ENCODE results near the gene SLC1A2.

The SLC1A2 gene

GRCh38 chr11:35324981-35325380 lies 94.4 kb downstream of the SLC1A2 start:
- DNase-seq (ENCODE audit: low spot score), result no peak

DNA sequence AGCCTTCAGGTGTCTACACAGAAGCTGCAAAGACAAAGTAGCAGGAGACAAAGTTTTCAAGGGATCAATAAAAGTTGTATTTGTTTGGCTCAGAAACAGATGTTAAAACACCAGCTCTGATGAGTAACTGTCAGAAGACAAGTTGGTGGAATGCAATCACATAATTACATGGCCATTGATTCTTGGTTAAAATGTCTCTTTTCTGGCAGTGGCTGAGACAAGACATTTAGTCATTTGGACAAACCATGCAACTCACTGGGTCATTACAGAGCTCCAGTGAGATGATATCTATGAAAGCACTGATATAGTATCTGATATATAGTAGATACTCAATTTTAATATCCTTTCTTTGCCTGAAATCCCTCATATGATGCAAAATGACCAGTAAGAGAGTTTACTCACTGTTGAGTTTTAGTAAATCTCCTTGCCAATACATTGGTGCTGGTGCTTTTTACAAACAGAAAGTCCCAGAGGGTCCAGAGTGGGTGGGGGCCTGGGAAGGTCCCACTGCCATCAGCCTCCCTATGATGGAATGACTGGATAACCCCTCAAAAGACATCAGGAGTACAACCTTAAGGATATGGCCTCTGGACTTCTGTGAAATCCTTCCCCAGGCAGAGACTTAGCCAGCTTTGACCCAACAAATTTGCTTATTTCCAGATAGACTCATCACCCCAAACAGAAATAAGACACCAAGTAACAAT lies 95.0 kb downstream of the SLC1A2 start:
- DNase-seq (ENCODE audit: low spot score), result no peak

GRCh38 chr11:35323076-35323868 lies 96.1 kb downstream of the SLC1A2 start:
- no peak for DNase-seq (ENCODE audit: low spot score)

- DNase-seq (ENCODE audit: low spot score), result no peak
Observed at GRCh38 chr11:35322318-35322979, 96.9 kb downstream of the SLC1A2 start.

GRCh38 chr11:35321532-35322317 lies 97.6 kb downstream of the SLC1A2 start:
- no peak for DNase-seq (ENCODE audit: low spot score)

DNA sequence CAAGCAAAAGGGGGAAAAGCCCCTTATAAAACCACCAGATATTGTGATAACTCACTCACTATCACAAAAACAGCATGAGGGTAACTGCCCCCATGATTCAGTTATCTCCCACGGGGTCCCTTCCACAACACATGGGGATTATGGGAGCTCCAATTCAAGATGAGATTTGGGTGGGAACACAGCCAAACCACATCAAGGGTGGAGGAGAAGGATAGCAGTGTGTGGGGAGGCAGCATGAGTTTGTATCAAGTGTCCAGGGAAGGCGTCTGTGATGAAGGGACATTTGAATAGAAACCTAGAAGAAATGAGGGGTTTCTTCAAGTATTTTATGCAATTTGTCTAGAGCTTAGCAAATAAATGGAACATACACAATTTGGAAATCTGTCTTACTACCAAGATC lies 98.2 kb downstream of the SLC1A2 start:
- DNase-seq (ENCODE audit: low spot score), result no peak

DNA sequence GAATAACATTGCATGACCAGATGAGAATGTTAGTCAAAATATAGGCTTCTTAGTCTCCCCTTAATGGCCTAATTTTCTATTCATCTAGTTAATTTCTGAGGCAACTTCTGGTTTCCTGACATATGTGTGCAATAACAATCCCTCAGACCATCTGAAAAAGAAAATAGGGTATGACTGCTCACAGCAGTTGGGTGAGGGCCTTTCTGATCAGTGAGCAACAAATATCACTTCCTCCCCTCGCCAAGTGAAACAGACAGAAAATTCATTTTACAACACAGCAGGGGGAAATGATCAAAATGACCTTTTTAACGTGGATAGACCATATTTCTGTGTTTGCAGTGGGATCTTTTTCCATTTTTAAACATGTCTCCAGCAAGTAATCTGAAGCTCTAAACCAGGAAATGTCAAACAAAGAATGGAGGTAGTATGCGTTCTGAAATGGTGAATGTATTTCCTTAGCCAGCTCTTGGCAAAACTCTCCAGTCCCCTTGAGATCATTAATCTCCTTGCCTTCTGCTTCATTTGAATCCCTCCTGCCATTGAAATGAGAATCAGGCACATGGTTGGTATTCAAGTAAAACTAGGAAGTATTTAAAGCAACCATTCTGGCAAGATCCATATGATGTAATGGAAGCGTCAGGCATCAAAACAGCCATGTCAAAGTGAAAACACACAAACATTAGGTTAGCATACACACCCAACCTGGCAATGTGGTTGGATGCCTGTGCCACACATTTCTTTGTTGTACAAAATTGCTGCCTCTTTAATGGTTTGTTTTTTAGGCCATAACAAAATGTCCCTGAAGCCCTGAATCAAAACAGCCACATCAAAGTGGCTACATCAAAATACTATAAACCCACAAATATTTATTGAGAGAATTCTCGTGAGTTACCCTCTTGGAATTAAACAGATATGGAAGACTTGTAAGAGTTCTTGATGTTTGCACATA lies 100.1 kb downstream of the SLC1A2 start:
- DNase-seq (ENCODE audit: low spot score), result no peak

- no peak for DNase-seq (ENCODE audit: low spot score)
Observed at GRCh38 chr11:35318309-35318708, 101.0 kb downstream of the SLC1A2 start.

- DNase-seq (ENCODE audit: low spot score), result no peak
Observed at GRCh38 chr11:35317253-35317652, 102.1 kb downstream of the SLC1A2 start.

DNA sequence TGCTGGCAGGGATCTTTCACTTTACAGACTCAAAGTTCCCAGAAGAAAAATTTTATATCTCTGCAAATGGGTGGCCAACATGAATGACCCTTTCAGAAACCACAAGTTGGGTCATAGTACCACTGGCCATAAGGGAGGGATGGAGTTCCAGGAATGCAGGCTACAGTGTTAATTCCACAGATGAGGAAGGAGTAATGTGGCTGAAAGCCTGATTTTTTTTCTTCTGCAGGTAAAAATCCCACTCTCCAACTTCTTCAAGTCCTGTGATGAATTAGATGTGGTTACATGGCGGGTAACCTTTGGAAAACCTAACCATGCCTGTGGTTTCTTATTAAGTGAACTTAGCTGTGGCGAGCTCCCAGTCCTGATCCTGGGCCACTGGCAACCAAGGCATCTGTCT lies 103.2 kb downstream of the SLC1A2 start:
- DNase-seq (ENCODE audit: low spot score), result no peak

DNA sequence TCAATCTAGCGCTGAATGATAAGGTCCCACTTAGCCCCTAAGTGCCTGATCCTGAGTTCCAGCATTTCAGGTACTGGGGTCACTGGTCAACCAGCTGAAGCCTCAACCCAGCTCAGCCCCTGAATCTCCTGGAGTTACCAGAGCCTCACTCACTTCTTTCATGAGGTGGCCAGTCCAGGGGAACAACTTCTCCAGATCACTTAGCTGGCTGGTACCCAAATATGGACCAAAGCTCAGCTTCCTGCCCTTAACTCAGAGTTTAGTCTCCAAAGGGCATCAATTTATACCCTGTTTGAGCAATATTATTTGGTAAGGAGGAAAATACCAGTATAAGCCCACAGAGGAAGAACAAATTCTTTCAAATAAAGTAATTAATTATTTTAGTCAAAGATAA lies 105.6 kb downstream of the SLC1A2 start:
- DNase-seq (ENCODE audit: low spot score), result no peak

DNA sequence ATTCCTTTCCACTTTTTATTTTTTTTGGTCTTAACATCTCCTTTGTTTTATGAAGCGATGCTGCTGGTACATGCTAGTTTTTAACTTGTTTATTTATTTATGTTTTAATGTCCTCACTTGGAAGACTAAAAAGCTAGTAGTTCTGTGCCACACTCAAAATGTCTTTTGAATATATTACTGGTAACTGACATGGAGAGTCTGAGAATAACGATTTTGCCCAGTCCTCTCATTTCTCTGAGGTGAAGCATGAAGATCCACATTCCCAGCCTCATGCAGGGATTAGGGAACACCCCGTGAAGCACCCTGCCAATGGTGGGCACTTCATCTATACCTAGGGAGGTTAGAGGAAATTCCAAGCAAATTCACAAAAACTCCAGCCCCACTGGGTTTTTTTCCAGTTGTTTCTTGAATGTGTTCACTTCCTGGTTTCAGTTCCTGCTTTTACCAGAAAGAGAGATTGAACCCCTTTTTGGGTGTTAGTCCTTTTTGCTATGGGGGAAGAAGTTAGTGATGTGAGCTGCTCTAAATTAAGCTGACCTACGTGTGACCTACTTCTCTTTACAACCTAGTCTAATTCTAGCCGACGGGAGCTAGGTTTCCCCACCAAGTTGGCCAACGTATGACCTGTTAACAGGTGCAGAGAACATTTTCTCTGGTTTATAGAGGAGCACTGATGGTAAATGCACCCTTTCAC lies 106.1 kb downstream of the SLC1A2 start:
- no peak for DNase-seq (ENCODE audit: low spot score)

DNA sequence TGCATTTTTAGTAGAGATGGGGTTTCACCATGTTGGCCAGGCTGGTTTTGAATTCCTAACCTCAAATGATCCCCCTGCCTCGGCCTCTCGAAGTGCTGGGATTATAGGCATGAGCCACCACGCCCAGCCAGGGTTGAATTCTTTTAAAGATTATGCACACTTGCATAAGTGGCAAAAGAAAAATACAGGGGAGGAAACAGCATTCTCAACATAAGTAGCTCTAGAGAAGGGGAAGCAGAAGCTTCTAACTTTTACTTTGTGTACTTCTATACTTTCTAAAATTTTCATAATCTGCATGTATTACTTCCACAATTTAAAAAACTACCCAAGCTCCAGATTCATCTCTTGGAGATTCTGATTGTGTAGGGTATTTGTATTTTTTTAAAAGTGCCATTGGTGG lies 108.0 kb downstream of the SLC1A2 start:
- no peak for DNase-seq (ENCODE audit: low spot score)

DNA sequence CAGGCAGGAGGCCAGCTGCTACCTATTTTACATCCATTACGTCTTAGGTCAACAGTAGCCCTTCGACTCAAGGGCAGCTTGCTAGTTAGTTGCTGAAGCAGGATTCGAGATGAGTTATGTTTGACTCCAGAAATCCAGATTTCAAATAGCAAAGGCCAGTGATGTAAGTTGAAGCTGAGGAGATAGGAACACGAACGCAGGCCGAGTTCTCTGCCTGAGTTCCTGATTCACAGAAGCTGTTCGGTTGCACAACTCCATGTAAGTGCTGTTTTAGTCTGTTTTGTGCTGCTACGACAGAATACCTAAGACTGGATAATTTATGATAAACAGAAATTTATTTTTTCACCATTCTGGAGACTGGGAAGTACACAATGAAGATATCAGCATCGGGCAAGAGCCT lies 111.2 kb downstream of the SLC1A2 start:
- no peak for DNase-seq (ENCODE audit: low spot score)

GRCh38 chr11:35307221-35307621 lies 112.1 kb downstream of the SLC1A2 start:
- DNase-seq (ENCODE audit: low spot score), result no peak

GRCh38 chr11:35305670-35306382 lies 113.5 kb downstream of the SLC1A2 start:
- peak; percentile 32 for DNase-seq (ENCODE audit: low spot score)

- DNase-seq (ENCODE audit: low spot score), result no peak
Observed at GRCh38 chr11:35304900-35305460, 114.4 kb downstream of the SLC1A2 start.

DNA sequence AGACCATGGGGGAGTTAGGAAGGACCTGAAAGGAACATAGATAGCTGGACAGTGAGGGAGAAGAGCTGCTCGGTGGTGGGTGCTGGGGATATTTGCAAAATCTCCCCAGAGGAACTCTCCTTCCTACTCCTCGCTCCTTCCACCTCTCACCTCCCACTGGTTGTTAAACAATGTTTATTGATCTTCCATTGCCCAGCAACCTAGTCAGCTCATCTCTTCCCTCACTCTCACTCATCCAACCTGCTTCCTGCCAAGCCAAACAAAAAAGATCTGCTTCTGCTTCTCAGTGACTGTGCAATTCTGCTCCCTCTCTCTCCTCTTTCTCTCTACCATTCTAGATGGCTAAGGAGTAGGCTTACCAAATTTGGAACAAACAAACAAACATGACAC lies 115.0 kb downstream of the SLC1A2 start:
- DNase-seq (ENCODE audit: low spot score), result no peak

DNA sequence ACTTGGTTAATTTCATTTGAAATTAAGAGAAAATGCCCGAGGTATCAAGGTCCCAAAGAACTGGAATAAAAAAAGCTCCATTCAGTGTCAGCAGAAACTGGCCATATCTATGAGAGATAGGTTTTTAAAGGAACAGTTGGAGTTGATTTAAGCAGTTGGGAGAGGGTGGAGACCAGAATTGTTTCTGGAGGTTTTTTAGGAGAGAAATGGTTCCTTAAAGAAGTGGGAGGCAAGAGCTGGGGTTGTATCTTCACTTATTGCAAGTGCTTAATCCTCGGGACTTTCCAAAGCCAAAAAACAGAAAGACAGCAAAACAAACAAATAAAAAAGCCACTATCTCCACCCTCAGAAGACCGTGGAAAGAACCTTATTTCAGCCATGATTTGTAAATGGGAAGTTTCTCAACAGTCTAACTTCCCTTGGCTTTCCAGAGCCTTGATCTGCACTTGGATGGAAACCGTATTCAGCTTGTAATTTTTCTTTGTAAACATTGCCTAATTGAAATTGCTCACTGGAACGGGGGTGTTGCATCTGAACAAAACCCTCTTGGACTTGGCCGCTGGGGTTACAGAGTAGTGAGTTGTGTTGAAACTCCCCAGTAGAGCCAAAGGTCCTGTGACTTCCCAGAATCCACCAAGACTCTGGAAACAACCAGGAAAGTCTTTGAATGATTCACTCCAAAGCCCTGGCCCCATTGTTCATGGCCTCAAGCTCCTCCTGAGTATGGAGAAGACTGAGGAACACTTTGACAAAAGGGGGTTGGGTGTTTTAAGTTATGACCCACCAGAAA lies 115.6 kb downstream of the SLC1A2 start:
- DNase-seq (ENCODE audit: low spot score), result no peak

All from RKO (cell line).